Vagina (tissue), 2 donors: Measurements from ENCODE around the gene CDK6.

ENCODE experiments used
- POLR2A ChIP-seq, 2 donors: fragments of 450-650 bp; IDR thresholded peaks; one replicate each; pipeline ENCODE4 v1.6.1; 2017; ENCODE audit warnings: antibody characterized with exemption in 2 of 2, mild to moderate bottlenecking in 2 of 2, moderate library complexity in 2 of 2
- POLR2AphosphoS5 ChIP-seq, 2 donors: sonication (generic); formaldehyde crosslinking; IDR thresholded peaks; one replicate each; pipeline ENCODE4 v1.9.0; 2017; ENCODE audit warnings: antibody characterized with exemption in 2 of 2, mild to moderate bottlenecking in 2 of 2, low read depth in 1 of 2; ENCODE audit not compliant: insufficient read depth in 1 of 2
- TF ChIP-seq, protein P1 (sequence below), 3 experiments: fragments of 450-650 bp in 2 of 3; fragments of 200-600 bp in 1 of 3; sonication (generic) in 1 of 3; IDR thresholded peaks; one replicate each; pipeline ENCODE4 v1.5.1; 2017 to 2019; ENCODE audit warnings: antibody characterized with exemption in 3 of 3, mild to moderate bottlenecking in 2 of 3, moderate library complexity in 2 of 3

DNA sequence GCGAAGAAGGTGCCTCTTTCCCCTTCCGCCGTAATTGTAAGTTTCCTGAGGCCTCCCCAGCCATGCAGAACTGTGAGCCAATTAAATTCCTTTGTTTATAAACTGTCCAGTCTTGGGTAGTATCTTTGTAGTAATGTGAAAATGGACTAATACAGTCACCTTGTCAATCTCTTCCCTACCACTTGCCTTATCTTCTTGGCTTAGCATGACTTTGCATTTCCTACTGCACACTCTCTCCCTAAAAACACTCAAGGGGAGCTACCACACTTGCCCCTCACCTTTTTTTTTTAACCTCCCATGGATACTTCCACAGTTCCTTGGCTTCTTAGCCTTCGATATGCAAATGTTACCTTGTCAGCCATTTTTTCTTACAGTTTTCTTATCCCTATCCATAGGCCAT, 7.4 kb upstream of the CDK6 start:
- TF ChIP-seq, protein P1, sequence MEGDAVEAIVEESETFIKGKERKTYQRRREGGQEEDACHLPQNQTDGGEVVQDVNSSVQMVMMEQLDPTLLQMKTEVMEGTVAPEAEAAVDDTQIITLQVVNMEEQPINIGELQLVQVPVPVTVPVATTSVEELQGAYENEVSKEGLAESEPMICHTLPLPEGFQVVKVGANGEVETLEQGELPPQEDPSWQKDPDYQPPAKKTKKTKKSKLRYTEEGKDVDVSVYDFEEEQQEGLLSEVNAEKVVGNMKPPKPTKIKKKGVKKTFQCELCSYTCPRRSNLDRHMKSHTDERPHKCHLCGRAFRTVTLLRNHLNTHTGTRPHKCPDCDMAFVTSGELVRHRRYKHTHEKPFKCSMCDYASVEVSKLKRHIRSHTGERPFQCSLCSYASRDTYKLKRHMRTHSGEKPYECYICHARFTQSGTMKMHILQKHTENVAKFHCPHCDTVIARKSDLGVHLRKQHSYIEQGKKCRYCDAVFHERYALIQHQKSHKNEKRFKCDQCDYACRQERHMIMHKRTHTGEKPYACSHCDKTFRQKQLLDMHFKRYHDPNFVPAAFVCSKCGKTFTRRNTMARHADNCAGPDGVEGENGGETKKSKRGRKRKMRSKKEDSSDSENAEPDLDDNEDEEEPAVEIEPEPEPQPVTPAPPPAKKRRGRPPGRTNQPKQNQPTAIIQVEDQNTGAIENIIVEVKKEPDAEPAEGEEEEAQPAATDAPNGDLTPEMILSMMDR (IDR thresholded peaks at IDR 0.05): no peak
- TF ChIP-seq POLR2AphosphoS5 (IDR thresholded peaks at IDR 0.05; ENCODE audit: insufficient read depth in 1 of 2, low read depth in 1 of 2) (no peak), POLR2A (IDR thresholded peaks at IDR 0.05) (no peak)
